Activated CD8-positive, alpha-beta memory T cell treated with anti-CD3 and anti-CD28 coated beads, Interleukin-2, amount 50 U/mL, for 1 hour (primary cell): ENCODE measurements around the gene KCNQ2.
"Not testable (repeated sequence)": the region's sequence is repeated elsewhere in the genome, so short reads cannot be mapped to it uniquely, and the experiment has no call there.

ENCODE experiments used
- DNase-seq: peaks from one replicate; pipeline ENCODE4 v3.0.0-alpha.2; 2020; ENCODE audit errors: extremely low read depth

The KCNQ2 gene

DNA sequence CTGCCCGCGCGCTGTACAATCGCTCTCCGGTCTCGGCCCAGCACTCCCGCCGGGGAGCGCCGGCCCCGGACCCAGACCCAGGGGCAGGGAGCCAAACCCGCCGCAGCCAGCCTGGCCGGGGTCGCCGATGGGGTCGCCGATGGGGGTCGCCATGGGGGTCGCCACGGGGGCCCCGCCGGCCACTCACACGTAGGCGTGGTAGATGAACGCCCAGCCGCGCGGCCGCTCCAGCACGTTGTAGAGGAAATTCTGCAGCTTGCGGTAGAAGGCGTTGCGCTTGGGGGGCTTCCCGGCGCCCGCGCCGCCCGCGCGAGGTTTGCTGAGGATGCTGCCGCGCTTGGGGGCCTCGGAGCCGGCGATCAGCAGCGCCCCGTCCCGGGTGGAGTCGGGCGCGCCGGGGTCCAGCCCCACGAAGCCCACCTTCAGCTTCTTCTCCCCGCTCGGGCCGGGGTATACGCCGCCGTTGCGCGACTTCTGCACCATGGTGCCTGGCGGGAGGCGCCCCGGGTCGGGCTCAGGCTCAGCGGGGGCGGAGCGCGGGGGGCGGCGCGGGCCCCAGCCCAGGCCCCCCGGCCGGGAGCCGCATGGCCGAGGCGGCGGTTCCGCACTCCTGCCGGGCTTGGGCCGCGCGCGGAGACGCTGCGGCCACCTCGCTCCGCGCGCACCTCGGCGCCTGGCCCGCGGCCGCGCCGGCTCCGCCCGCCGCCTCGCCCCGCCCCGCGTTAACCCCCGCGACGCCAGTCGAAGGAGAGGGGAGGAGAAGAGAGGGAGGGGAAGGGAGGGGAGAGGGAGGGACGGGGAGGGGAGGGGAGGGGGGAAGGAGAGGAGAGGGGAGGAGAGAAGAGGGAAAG, at the start of gene KCNQ2:
TSS of gene KCNQ2 (minus strand) at position 675 of the 851 bp plus-strand sequence. CDS start at position 483, 192 bp downstream.
- DNase-seq: no peak

DNA sequence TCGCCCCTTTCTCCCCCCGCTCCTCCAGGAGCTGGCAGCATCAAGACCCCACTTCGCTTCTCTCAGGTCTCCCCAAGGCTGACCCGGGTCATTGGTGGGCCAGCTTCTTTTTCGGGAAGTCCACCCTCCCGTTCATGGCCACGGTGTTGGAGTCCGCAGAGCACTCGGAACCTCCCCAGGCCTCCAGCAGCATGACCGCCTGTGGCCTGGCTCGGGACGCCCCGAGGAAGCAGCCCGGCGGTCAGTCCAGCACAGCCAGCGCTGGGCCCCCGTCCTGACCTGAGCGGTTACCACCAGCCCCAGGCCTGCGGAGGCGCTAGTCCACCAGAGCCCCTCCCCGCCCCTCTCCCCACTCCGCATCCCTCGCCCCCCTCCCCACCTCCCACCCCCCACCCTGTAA, 49.1 kb upstream of the KCNQ2 start:
- DNase-seq: no peak

DNA sequence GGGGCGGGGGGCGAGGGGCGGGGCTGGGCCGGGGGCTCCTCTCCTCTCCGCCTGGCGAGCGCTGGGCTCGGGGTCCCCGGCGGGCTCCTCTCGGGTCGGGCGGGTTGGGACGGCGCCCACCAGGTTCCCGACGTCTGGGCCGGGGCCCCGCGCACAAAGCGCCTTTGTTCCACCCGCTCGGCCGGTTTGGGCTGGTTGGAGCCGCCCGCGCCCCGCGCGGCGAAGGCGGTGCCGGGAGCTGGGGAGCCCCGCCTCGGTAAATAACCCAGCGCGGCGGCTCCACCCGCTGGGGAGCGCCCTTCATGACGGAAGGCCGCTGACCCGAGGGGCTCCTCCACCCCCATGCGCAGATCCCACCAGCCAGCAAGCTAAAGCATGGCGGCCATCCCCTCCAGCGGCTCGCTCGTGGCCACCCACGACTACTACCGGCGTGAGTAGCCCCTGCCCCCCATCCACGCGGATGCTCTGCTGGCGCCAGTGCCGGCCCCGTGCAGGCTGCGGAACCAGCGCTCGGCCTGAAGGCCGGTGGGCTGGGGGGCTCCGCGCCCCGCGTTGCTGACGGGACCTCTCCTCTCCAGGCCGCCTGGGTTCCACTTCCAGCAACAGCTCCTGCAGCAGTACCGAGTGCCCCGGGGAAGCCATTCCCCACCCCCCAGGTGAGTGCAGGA, 48.6 kb upstream of the KCNQ2 start:
- no peak for DNase-seq

DNA sequence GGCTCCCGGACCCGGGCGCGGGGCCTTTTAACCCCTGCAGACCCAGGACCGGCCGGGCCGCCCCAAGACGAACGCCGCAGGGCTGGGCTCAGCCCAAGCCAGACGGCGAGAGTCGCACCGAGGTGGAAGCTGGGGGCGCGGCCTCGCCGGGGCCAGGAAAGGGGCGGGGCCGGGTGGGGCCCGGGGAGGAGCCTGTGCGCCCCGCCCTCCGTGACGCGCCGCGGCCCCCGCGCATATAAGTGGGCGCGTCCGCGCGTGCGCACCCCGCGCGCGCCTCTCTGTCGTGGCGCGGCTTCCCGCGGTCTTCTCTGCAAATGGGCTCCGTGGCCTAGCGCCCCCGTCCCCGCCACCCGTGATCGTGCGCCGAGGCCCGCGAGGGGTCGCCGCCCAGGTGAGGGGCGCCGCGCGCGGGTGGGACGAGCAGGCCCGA, 48.1 kb upstream of the KCNQ2 start, which contains the start of gene PPDPF:
TSS of gene PPDPF (plus strand) at position 262 of the 430 bp plus-strand sequence. CDS start 544 bp downstream, outside the sequence.
- DNase-seq: peak; percentile 48

DNA sequence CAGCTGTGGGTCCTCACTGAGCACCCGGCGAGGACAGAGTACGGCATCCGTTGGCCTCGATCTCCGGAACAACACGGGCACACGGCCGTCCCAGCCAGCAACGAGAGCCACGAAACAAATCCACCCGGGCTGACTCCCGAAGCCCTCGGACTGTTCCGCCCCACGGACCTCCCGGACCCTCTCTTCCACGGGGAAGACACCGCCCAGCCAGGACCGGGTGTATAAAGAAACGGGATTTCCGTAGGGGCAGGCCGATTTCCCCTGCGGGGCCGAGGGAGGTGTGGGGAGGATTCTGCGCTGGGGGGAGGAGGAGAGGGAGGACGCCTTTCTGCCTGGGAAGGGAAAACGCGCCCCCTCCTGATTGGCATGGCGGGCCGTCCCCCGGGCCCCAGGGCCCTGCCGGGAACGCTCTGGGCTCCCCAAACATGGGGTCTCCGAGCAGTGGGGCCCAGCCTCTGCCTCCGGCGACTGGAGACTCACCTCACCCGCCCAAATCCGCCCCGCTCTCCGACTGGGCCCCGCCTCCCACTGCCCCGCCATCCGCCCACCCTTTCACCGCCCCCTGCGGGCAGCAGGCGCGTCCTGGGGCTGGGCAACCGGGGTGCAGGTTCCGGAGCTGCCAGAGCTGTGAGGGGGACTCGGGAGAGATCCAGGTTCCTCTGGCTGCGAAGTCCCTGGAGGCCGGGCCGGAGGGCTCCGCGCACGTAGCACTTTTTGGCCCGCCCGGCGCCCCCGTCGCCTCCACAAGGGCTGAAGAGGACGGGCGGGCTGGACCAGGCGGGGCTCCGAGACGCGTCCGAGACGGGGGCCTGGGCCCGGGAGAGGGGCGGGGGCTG, 47.4 kb upstream of the KCNQ2 start:
- DNase-seq: no peak

DNA sequence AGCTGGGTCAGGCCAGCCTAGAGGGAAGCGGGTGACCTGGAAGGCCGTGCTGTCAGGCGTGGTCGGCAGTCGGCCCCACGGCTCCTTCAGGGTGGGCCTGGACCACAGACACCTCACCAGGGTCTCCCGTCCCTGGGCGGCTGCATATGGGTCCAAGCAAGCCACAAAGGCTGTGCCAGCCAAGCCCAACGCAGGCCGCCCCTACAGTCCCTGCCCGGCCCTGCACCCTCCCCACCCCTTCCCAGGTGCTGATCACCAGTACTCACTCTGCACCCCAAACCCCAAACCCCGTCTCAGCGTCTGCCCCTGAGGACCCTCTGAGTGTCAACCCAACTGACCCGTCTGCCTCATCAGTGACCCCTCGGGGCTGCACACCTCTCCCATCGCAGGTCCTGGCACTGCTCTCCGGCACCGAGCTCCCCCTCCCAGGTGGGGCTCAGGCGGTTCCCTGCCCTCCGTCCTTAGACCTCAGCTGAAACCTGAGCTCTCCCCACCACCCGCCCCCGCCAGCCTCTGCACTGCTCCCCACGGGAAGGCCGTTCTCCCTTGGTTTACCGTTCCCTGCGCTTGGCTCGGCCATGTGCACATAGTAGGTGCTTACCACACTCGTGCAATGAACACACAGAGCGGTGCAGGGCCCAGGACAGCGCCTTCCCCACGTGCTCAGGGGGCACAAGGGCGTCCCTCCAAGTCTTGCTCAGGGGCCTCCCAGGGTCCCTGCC, 46.7 kb upstream of the KCNQ2 start:
- no peak for DNase-seq

DNA sequence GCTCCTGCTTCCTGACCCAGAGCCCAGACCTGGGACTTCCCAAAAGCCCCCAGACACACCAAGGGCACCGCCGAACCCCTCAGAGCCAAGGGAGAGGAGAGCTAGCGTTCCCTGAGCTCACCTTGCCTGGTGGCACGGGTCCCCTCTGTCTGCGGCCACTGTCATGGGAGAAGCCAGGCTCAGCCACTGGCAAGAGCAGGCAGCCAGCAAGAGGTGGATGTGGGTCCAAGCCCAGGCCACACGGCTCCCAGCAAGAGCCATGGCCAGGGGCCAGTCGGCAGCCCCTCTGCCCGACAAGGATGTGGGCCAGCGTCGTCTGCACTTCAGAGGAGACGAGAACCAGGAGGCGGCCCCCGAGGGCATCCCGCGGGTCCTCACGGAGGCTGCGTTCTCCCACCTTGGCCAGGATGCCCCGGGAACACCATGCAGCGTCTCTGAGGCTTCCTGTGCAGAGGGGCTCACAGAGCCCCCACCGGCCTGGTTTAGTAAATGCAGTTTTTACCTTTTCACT, 46.0 kb upstream of the KCNQ2 start:
- DNase-seq: no peak

DNA sequence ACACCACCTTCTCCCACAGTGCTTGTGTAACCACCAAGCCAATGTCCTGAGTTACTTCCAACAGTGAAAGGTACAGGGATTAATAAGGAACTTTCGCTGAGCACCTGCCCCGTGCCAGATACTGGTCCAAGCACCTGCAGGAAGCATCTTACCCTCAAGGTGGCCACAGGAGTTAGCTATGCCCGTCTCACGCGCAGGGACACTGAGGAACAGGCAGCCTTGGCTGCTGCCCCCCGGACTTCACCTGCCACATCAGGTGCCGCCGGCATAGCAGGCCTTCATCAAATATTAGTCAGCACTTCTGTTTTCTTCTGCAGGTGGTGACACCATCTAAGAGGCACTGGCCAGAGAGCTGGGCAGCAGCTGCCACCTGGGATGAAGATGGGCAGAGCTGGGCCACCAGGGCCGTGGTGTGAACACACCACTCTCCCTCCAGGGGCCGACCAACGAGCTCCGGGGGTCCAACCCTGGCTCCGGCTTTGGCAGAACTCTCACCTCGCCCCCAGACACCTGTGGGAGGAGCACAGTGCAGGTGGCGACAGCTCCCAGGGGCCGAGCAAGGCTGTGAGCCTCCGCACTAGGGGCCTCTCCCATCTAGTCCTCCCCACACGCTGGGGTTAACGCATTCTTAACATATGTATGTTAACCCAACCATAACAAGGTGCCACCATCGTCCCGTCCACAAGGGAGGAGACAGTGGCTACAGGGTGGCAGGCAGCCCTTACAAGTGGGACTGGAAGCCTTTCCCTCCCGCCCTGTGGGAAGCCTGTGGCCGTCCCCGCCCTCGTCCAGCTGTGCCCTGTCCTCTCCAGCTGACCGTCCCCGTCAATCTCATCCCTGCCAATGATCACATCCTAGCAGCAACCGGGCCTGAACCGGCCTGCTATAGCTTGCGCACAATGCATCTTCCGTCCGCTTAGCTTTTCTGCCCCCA, 45.2 kb upstream of the KCNQ2 start:
- DNase-seq: no peak

DNA sequence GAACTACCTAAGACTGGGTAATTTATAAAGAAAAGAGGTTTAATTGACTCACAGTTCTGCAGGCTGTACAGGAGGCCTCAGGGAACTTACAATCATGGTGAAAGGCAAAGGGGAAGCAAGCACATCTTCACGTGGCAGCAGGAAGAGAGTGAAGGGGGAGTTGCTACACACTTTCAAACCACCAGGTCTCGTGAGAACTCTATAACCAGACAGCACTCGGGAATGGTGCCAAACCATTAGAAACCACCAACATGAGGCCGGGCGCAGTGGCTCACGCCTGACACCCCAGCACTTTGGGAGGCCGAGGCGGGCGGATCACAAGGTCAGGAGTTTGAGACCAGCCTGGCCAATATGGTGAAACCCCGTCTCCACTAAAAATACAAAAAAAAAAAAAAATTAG, 42.1 kb upstream of the KCNQ2 start:
- not testable (repeated sequence) for DNase-seq

DNA sequence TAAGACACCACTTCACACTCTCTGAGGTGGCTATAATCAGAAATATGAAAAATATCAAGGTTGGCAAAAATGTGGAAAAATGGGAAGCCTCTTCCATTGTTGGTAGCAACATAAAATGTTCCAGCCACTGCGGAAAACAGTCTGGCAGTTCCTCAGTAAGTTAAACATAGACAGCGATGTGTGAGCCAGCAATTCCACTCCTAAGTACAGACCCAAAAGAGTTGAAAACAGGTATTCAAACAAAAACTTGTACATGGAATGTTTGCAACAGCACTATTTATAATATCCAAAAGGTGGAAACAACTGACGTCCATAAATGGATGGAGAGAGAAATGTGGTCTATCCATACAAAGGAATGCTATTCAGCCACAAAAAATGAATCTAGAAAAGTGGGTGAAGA, 40.8 kb upstream of the KCNQ2 start:
- DNase-seq: no peak

DNA sequence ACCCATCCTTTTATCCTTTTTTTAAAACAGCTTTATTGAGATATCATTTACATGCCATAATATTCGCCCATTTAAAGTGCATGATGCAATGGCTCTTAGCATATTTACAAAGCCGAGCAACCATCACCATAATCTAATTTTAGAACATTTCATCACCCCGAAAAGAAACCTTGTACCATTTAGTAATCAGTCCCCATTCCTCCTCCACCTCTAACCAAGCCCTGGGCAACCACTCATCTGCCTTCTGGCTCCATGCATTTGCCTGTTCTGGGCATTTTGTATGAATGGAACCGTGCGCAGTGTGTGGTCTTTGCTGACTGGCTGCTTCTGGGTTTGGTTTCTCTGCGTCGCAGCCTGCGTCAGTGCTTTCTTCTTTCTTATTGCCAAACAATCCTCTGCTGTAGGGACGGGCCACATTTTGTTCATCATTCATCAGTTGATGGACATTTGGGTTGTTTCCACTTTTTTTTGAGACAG, 36.7 kb upstream of the KCNQ2 start:
- no peak for DNase-seq

DNA sequence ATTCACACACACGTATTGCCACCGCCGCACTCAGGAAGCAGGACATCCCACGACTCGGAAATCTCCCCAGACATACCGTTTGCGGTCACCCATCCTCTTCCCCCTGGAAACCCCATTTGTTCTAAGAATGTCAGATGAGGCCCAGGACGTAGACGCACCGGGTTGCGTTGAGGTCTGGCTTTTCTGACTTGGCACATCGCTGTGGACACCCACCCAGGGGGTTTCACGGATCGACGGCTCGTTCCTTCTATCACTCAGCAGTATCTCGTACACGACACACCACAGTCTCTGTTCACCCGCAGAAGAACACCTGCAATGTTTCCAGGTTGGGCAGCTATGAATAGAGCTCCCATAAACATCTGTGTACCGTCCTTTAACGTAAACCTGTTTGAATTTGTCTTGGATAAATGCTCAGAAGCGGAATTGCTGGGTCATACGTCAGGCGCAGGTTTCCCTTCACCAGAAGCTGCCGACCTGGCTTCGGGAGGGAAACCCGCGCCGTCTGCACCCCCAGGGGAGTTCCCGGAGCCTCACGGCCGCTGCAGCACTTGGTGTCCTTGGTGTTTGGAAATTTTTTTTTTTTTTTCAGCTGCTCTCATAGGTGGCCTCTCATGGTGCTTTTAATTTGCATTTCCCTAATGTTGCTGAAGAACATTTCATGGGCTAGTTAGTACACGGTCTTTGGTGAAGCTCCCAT, 35.8 kb upstream of the KCNQ2 start:
- no peak for DNase-seq

DNA sequence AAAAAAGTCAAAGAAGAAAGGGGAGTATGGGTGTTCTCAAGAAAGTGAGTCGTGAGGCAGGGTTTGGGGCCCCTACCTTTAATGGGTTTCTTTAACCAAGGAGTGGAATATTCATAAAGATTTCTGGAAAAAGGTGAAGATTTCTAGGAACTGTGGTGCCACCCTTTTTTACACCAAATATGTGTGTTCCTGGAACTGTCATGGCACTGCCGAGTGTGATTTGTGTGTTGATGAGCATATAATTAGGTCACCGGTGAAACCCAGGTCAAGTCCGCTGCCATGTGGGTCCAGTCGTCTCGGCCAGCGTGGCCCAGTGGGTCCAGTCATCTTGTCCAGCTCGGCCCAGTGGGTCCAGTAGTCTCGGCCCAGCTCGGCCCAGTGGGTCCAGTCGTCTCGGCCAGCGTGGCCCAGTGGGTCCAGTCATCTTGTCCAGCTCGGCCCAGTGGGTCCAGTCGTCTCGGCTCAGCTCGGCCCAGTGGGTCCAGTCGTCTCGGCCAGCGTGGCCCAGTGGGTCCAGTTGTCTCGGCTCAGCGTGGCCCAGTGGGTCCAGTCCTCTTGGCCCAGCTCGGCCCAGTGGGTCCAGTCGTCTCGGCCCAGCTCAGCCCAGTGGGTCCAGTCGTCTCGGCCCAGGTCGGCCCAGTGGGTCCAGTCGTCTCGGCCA, 34.8 kb upstream of the KCNQ2 start:
- DNase-seq: no peak

DNA sequence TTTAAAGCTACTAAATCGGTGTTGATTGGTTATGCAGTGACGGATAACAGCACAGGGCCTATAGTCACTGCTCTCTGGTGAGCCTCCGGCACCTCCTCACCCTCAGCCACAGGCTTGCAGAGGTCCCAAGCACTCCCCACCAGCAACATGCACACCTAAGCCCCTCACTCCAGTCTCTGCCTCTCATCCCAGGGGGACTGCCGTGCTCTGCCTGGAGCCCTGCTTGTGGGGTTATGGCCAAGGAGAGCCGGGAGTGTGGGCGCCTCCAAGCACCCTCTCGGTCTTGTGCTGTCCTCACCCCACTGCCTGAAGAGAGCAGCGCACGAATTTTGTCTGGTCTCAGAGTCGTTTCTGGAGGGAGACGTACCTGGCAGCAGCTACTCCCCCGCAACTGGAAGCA, 33.3 kb upstream of the KCNQ2 start:
- DNase-seq: no peak

DNA sequence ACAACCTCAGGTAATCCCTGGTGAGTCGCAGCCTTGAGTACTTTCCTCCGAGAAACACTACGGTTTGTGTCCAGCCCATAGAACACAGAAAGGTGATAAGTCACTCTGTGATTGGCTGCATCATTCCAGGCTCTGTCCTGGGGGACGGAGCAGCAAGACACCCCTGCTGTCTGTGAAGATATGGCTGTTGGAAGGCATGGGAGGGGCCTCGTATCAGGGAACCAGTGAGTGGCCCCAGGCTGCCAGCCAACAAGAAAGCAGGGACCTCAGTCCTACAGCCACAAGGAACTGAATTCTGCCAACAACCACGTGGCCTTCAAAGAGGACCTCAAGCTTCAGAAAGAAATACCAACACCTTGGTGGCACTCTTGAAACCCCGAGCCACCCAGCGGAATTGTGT, 32.8 kb upstream of the KCNQ2 start:
- no peak for DNase-seq

DNA sequence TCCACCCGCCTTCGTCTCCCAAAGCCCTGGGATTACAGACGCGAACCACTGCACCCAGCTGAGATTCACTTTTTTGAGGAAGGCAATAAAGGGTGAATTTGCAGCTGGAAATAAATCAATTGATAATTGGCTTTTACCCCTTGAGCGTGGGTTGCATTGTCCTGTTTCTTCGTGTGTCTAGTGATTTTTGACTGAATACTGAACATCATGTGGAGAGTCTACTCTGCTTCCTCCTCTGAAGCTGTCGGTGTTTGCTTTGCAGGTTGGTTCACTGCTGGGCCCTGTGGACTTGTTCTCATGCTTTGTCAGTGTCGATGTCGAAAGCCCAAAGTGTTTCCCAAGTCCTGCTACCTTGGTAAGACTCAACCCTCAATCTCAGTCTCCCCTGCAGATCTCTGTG, 32.2 kb upstream of the KCNQ2 start:
- no peak for DNase-seq

DNA sequence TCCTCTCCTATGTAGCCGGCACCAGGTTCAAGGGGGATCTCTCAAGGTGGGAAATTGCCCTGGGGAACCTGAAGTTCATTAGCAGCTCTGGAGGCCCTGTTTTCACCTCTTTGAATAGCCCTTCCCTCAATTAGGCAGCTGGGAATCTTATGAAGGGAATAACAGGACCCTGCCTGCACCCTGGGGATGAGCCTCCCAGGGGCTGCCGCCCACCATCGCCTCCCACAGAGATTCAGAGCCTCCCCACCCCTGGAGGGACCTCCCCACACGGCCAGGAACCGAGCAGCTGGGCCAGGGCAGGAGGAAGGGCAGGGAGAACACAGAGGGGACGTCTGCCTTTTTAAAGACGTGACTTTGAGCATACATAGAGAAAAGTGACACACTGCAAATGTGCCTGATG, 31.1 kb upstream of the KCNQ2 start:
- no peak for DNase-seq

DNA sequence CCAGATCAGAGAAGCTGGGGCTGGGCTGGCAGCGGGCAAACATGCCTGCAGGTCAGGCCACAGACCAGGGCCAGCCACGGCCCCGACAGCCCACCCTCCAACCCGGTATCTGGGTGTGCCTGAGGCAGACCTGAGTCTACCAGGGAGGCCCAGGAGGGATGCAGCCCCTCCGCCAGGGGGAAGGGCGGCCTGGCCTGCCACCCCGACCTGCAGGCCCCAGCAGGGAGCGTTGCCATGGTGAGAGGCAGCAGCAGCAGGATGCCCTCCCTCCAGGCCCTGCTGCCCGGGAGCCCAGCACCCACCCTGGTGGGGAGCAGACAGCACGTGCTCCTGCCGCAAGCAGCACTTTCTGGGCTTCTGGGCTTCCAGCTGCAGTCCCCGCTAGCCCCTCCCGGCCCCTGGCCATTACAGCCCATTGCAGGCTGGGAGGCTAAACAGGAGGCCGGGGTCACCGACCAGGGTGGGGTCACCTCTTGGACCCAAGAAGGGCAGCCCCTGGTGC, 30.3 kb upstream of the KCNQ2 start:
- DNase-seq: no peak
